Stimulated activated CD8-positive, alpha-beta memory T cell treated with anti-CD3 and anti-CD28 coated beads, Interleukin-15, amount 100 ng/mL, for 24 hours (primary cell): ENCODE measurements around the gene ALX4.

Source experiments
- DNase-seq: peaks from one replicate; pipeline ENCODE4 v3.0.0-alpha.2; 2020; ENCODE audit warnings: low read depth

Gene ALX4

GRCh38 chr11:44335052-44335760, 25.3 kb upstream of the ALX4 start:
- DNase-seq: no peak

DNA sequence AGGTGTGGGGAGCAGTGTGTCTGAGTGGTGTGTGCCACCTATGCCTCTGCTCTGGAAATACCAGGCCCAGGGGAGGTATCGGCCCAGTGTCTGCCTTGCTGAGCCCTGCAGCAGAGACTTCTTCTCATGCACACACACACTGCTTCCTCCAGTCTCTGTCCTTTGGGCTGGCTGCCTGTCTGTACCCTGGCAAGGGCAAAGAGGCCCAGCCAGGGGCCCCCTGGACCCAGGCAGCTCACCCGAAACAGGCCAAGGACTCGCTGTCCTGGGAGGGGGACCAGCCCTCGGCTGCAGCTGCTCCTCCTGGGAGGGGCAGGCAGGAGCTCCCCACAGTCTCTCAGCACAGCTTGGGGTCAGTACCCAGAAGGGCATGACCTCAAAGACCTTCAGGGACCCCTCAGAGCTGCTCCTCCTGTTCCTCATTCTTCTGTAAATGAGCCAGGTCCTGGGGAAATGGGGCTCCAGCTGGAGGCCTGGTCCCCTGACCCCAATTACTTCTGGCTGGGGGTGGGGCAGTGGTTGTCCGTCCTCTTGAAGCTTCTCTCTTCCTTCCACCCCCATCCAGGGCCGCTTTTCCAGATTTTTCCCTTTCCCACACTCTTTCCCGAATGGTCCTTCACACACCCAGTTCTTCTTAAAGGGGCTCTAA, 24.5 kb upstream of the ALX4 start:
- DNase-seq: no peak

DNA sequence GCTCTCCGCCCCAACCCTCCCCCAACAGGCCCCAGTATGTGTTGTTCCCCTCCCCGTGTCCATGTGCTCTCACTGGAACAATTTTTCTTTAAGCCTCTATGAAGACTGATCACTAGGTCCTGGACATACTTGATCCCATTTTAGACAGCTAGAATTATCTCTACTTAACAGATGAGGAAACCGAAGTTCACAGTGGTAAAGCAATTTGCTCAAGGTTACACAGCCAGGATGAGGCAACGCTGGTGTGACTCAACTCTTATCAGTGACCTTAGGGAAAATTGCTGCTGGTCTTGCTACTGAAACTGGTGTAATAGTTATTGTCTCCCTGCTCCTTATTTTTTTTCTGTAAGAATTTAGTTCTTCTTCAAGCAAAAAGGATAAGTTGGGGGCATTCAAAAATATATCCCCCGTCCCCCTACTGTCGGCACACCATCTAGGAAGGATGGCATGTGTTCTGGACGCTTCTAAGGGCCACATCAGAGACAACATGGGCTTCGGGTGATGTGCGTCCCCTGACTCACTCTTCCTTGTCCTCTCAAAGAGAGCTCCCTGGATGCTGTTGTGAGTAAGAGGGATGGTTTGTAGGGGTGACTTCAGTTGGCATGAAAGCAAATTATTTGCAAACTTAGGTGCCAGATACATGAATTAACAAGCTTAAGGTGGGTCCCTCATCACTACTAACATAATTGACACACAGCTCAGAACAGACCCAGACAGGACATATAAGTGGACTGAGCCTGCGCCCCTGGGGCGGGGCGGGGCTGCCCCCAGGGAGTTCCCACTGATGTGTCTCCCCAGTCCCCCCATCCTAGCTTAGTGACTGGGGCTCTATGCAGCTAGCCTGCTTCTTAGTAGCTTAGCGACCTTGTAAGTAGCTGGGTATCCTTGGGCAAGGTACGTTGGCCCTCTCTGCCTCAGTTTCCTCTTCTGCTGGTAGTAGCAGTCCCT, 23.6 kb upstream of the ALX4 start:
- DNase-seq: no peak

DNA sequence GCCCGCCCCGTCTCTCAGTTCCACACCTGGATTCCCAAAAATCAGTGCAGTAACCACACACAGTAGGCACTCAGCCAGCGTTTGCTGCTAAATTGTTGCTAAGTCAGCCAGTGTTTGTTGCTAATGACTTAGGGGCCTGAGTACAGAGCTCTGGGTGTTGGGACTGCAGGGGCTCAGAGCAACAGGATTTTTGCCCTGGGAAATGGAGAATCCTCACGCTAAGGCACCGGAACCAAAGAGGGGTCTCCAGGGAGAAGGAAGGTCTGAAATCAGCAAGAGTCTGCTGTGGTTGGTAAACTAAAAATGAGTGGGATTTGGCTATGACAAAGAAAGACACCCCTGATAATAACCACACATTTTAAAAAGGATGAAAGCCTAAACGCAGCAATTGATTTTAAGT, 22.7 kb upstream of the ALX4 start:
- no peak for DNase-seq

DNA sequence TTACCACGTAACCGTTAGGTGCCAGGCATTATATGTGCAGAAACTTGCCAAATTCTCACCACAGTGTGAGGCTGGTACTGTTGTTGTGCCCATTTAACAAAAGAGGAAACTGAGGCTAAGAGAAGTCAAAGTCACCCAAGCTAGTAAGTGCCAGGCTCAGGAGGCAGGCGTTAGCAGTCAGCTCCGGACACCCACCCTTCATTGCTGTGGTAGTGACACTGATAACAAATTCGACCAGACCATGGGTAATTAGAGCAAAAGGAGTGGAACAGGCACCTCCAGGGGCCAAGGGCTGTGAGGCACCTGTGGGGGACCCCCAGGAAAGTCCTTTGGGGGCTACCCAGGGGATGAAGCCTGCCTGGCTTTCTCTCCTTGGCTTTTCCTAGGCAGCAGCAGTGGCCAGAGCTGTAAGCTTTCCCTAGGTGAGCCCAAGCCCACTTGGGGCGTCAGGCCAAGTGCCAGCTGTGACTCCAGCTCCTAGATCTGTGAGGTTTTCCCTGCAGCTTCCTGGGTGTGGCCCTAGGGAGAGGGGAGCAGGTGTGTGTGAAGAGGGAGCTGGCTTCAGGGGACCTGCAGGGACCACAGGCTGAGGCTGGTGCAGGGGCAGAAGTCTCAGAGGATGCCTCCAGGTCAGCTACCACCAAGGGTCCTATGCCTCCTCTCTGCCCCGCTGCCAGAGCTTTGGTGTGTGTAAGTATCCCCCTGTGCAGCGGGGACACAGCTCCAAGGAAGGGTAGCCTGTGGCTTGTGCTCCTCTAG, 19.7 kb upstream of the ALX4 start:
- no peak for DNase-seq

- DNase-seq: no peak
Observed at GRCh38 chr11:44328138-44328660, 18.3 kb upstream of the ALX4 start.

DNA sequence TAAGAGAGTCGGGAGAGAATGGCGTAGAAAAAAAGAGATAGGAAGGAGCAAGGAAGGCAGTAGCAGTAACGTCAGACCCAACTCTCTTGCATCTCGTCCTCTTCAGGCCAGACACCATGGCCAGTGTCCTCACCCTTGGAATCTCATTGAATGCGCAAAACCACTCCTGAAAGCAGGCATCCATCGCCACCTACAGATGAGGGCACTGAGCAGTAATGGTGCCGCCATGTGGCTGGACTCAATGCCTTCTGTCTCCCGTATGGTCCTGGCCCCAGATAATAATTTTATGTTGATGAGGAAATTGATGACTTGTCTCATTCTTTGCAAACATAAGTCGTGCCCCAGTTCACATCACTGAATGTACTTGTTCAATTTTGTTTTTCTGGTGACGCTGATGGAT, 17.8 kb upstream of the ALX4 start:
- no peak for DNase-seq

DNA sequence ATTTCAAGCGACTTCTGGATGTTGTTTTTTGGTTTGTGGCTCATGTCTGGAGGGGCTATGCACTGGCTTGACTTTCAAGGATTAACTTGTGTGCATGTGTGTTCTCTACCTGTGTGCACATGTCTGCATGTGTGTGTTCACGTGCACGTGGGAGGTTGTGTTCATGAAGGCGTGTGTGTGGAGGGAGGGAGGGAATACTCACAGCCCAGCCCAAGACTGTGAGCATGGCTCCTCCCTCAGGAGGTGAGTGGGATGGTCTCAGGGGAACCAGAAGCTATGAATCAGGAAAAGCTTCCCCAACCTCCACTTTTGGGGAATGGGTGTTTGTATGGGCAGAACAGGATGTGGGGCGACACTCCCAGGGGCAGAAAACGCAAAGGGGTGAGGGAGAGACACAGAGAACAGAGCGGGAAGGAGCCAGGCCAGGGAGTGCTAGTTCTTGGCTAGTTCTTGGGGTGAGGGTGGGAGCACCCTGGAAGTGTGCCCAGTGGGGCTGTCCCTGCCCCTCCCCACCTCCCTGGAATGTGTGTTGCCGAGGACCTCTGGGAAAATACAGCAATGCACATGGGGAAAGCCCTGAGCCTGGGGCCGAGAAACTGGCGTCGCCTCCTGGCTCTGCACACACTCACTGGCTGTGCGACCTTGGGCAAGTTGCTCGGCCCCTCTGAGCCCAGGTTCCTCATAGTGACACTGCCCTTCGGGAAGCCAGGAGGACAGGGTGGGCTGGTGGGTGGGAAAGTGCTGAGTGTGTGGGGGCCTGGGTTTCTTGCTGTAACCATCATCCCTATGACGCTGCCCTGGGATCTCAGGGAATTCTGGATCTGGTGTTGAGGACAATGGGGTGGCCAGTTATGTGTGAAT, 16.9 kb upstream of the ALX4 start:
- no peak for DNase-seq

- no peak for DNase-seq
Observed at GRCh38 chr11:44325698-44326097, 15.8 kb upstream of the ALX4 start.

- DNase-seq: no peak
Observed at GRCh38 chr11:44324749-44325525, 15.0 kb upstream of the ALX4 start.

DNA sequence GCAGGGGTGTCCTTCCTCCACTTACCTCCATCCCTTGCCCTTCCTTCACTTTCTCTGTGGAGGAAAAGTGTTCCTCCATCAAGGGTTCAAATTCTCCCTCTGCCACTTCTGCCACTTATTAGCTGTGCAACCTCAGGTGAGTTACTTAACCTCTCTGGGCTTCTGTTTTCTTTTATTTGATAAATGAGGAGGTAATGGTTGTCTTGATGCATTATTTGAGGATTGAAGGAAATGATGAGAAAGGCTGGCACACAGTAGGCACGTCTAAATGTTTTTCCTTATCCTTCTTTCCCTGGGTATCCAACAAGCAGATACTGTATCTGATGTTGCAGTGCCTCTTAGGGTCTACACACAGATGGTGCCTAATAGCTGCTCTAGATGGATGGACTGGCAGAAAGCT, 14.3 kb upstream of the ALX4 start:
- DNase-seq: no peak

DNA sequence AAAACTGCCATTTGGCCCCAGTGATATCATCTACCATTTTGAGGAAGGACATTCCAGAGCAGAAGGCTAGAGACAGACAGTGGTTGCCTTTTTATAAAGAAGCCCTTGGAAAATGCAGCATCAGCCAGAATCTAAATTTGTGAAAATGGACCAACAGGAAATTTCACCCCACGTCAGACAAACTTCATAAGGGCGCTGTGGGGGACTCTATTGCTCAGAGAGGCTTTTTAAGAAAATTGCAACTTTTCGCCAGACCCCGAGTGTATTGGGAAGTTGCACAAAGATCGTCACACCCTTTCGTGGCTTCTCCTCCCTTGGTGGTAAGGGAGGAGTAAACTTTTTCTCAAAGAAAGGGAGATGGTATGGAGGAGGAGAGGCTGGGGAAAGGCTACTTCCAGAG, 12.3 kb upstream of the ALX4 start:
- DNase-seq: no peak

DNA sequence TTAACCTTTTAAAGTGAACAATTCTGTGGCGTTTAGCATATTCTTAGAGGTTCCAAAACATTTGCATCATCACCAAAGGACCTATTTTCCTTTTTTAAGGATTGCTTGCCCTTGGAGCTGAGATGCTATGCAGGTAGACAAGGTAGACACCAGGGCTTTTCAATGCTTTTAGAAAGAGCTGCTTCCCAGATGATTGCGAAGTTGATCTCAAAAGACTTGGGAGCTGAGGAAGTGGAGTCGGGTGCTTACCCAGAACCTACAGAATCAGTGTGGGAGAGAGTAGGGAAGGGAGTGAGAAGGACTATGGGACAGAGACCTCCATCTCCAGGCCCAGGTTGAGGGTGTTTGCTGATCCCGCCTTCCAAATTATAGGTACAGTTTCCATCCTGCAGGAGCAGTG, 11.1 kb upstream of the ALX4 start:
- DNase-seq: no peak

DNA sequence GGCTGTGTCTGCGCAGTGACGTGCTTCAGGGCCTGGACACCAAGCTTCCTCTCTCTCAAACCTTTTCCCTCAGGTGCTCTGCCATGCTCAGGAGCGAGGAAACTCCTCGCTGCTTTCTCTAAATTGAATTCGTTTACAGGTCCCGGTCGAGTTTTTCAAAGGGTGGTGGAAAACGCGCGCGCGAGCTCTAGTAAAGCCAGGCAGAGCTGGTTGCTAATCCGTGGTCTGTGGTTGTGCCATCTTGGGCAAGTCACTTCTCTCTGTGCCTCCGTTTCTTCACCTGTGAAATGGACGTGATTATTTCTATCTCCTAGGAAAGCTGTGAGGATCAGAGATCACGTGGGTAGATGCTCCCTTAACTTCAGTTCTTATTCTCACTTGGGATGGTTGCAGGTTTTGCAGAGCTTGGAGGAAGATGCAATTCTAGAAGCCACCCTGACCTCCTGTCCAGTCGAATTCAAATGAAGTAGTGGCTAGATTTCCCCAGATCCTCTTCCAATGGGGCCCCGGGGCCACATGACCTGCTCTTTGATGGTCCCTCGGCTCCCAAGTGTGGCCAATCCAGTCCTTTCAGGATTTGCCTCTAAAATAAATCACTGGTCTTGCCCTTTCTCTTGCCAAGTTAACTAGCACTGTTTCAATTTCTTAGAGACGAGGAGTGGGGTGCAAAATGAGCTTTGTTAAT, 10.5 kb upstream of the ALX4 start:
- no peak for DNase-seq

- DNase-seq: no peak
Observed at GRCh38 chr11:44319552-44320288, 9.8 kb upstream of the ALX4 start.

- no peak for DNase-seq
Observed at GRCh38 chr11:44319170-44319551, 9.2 kb upstream of the ALX4 start.

- no peak for DNase-seq
Observed at GRCh38 chr11:44318369-44318768, 8.4 kb upstream of the ALX4 start.

DNA sequence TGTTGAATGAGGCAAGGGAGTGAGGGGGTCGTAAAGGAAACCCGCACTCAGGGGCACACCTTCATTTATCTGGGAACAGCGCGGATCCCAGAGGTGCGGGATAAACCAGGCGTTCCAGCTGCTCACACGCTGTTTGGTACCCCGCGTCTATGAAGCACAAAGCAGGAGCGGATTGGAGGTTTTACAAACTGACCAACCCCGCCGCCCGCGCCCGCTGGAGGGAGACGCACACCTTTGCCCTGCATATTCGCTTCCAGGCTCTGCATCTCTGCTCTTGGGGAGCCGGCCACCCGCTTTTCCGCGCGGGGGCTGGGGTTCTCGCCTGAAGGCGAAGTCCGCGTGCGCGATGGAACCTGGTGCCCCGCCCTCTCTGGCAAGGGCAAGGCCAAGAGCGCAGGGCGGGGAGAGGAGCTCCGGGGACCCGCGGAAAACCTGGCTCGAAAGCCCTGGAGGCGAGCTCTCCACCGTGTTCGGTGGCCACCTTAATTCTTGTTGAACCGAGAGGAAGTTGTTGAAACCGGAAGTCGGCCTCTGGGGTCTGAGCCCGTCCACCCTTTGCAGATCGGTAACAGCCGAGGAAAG, 6.8 kb upstream of the ALX4 start:
- no peak for DNase-seq
